HEK293T (cell line): Measurements from ENCODE around the gene NTNG2.

ENCODE experiments used
- CTCF ChIA-PET: fragments of 350-600 bp; formaldehyde crosslinking; extraction: SDS; loops from one replicate; lab custom pipeline; 2021; ENCODE audit warnings: antibody characterized with exemption, inconsistent platforms; lab: Yijun Ruan, JAX
- POLR2A ChIA-PET: fragments of 350-600 bp; formaldehyde crosslinking; extraction: SDS; loops from one replicate; lab custom pipeline; 2020; ENCODE audit warnings: antibody characterized with exemption, inconsistent platforms; lab: Yijun Ruan, JAX
- DNase-seq: peaks from one replicate; pipeline ENCODE4 v3.0.0; 2012; ENCODE audit warnings: mixed read lengths; ENCODE audit errors: extremely low spot score
- ARNT ChIP-seq: fragments of 450-650 bp; IDR thresholded peaks from 2 replicates; pipeline ENCODE4 v1.6.1; 2017; ENCODE audit warnings: mild to moderate bottlenecking
- BHLHE40 ChIP-seq: fragments of 450-650 bp; IDR thresholded peaks from 2 replicates; pipeline ENCODE4 v1.6.1; 2016; ENCODE audit warnings: mild to moderate bottlenecking, moderate library complexity, borderline replicate concordance
- CTBP1 ChIP-seq: fragments of 450-650 bp; IDR thresholded peaks from 2 replicates; pipeline ENCODE4 v1.6.1; 2016; ENCODE audit warnings: borderline replicate concordance
- ELF4 ChIP-seq: fragments of 450-650 bp; IDR thresholded peaks from 2 replicates; pipeline ENCODE4 v1.6.1; 2017; ENCODE audit warnings: antibody characterized with exemption
- FOXA1 ChIP-seq: fragments of 450-650 bp; IDR thresholded peaks from 2 replicates; pipeline ENCODE4 v1.6.1; 2016; ENCODE audit warnings: mild to moderate bottlenecking
- FOXK2 ChIP-seq: fragments of 450-650 bp; IDR thresholded peaks from 2 replicates; pipeline ENCODE4 v1.6.1; 2016; ENCODE audit warnings: mild to moderate bottlenecking
- FOXM1 ChIP-seq: fragments of 450-650 bp; IDR thresholded peaks from 2 replicates; pipeline ENCODE4 v1.6.1; 2017; ENCODE audit warnings: mild to moderate bottlenecking, borderline replicate concordance
- HDGF ChIP-seq: fragments of 450-650 bp; IDR thresholded peaks from 2 replicates; pipeline ENCODE4 v1.6.1; 2017; ENCODE audit warnings: antibody characterized with exemption, borderline replicate concordance
- L3MBTL2 ChIP-seq: fragments of 450-650 bp; conservative IDR thresholded peaks from 2 replicates; pipeline ENCODE4 v1.6.1; 2016; ENCODE audit warnings: mild to moderate bottlenecking
- LEF1 ChIP-seq: fragments of 450-650 bp; IDR thresholded peaks from 2 replicates; pipeline ENCODE4 v1.6.1; 2017; ENCODE audit warnings: mild to moderate bottlenecking, borderline replicate concordance
- NFRKB ChIP-seq: fragments of 450-650 bp; IDR thresholded peaks from 2 replicates; pipeline ENCODE4 v1.6.1; 2016; ENCODE audit warnings: mild to moderate bottlenecking, moderate library complexity
- PKNOX1 ChIP-seq: fragments of 450-650 bp; IDR thresholded peaks from 2 replicates; pipeline ENCODE4 v1.6.1; 2016
- SP1 ChIP-seq: fragments of 450-650 bp; IDR thresholded peaks from 2 replicates; pipeline ENCODE4 v1.6.1; 2017
- SUZ12 ChIP-seq: fragments of 450-650 bp; IDR thresholded peaks from 2 replicates; pipeline ENCODE4 v1.6.1; 2016; ENCODE audit warnings: mild to moderate bottlenecking
- TARDBP ChIP-seq: fragments of 450-650 bp; IDR thresholded peaks from 2 replicates; pipeline ENCODE4 v1.6.1; 2016
- ZNF384 ChIP-seq: fragments of 450-650 bp; IDR thresholded peaks from 2 replicates; pipeline ENCODE4 v1.6.1; 2016

The NTNG2 gene

GRCh38 chr9:132238992-132239391, 77.1 kb downstream of the NTNG2 start:
- POLR2A ChIA-PET: interaction anchor here (1.3 kb wide), 1 partner anchor 54 kb away, joined by 4 read pairs; no protein-coding TSS in a partner anchor
- TF ChIP-seq SP1 (no peak), L3MBTL2 (no peak), ELF4 (no peak), CTBP1 (no peak), PKNOX1 (no peak), ARNT (no peak), ZNF384 (no peak), FOXA1 (no peak), LEF1 (no peak), FOXK2 (no peak), SUZ12 (no peak), FOXM1 (no peak), NFRKB (no peak), HDGF (no peak), TARDBP (no peak), BHLHE40 (no peak)
- no peak for DNase-seq
- CTCF ChIA-PET: interaction anchor here (1.2 to 1.6 kb wide), 2 partner anchors 55 to 69 kb away, joined by 3 to 4 read pairs; no protein-coding TSS in a partner anchor

GRCh38 chr9:132239518-132239917, 77.7 kb downstream of the NTNG2 start:
- ChIA-PET POLR2A (no interaction called here), CTCF (interaction anchor here (0.6 to 1.6 kb wide), 4 partner anchors 13 to 628 kb away, joined by 3 to 7 read pairs (median 4); no protein-coding TSS in a partner anchor)
- no peak for DNase-seq
- TF ChIP-seq BHLHE40: no peak
- no peak for TF ChIP-seq NFRKB
- TF ChIP-seq HDGF: no peak

- ChIA-PET POLR2A (no interaction called here), CTCF (interaction anchor here (0.6 to 1.6 kb wide), 5 partner anchors 13 to 628 kb away, joined by 3 to 7 read pairs (median 4); no protein-coding TSS in a partner anchor)
- DNase-seq: no peak
- TF ChIP-seq CTBP1 (no peak), LEF1 (no peak), SUZ12 (no peak), FOXK2 (no peak), PKNOX1 (no peak), ZNF384 (no peak), L3MBTL2 (no peak), ELF4 (no peak), TARDBP (no peak), NFRKB (no peak), HDGF (no peak), BHLHE40 (no peak), FOXA1 (no peak), SP1 (no peak), ARNT (no peak), FOXM1 (no peak)
These were observed 78.4 kb downstream of the NTNG2 start for GRCh38 chr9:132239999-132240840.

GRCh38 chr9:132240841-132241482, 79.1 kb downstream of the NTNG2 start:
- ChIA-PET POLR2A (interaction anchor here (0.7 kb wide), 1 partner anchor 483 kb away, joined by 3 read pairs; no protein-coding TSS in a partner anchor), CTCF (interaction anchor here (0.6 to 1.4 kb wide), 7 partner anchors 12 to 486 kb away, joined by 3 to 8 read pairs (median 4); partner anchors contain the start of gene NTNG2)
- TF ChIP-seq NFRKB: no peak
- peak; percentile 57 for TF ChIP-seq L3MBTL2
- peak; percentile 98 for DNase-seq

GRCh38 chr9:132241483-132241839, 79.6 kb downstream of the NTNG2 start:
- ChIA-PET CTCF (interaction anchor here (0.6 to 1.4 kb wide), 6 partner anchors 11 to 486 kb away, joined by 3 to 8 read pairs (median 4); partner anchors contain the start of gene NTNG2), POLR2A (interaction anchor here (0.7 kb wide), 1 partner anchor 483 kb away, joined by 3 read pairs; no protein-coding TSS in a partner anchor)
- DNase-seq: no peak
- no peak for TF ChIP-seq CTBP1
- peak; percentile 77 for TF ChIP-seq L3MBTL2
- no peak for TF ChIP-seq ELF4

GRCh38 chr9:132241840-132242620, 80.2 kb downstream of the NTNG2 start:
- DNase-seq: peak; percentile 26
- ChIA-PET POLR2A (interaction anchor here (0.7 kb wide), 1 partner anchor 484 kb away, joined by 3 read pairs; no protein-coding TSS in a partner anchor), CTCF (interaction anchor here (0.6 to 1.4 kb wide), 5 partner anchors 11 to 487 kb away, joined by 3 to 8 read pairs (median 4); partner anchors contain the start of gene NTNG2)
- TF ChIP-seq HDGF: no peak
- no peak; the same call in 1 of the 2 replicates for TF ChIP-seq L3MBTL2
- TF ChIP-seq TARDBP: no peak
- no peak for TF ChIP-seq CTBP1
- TF ChIP-seq ARNT: no peak
- no peak for TF ChIP-seq LEF1
- TF ChIP-seq SP1: no peak
- TF ChIP-seq ELF4: no peak
